Measurements from ENCODE around the gene MCM9. TPM values are rescaled to one million over a fixed set of nuclear protein-coding genes. Genes with fewer than 3 reads are reported as not detected.

The MCM9 gene
- total RNA-seq, 1 donor from 2014 or later: 10.1 TPM

DNA sequence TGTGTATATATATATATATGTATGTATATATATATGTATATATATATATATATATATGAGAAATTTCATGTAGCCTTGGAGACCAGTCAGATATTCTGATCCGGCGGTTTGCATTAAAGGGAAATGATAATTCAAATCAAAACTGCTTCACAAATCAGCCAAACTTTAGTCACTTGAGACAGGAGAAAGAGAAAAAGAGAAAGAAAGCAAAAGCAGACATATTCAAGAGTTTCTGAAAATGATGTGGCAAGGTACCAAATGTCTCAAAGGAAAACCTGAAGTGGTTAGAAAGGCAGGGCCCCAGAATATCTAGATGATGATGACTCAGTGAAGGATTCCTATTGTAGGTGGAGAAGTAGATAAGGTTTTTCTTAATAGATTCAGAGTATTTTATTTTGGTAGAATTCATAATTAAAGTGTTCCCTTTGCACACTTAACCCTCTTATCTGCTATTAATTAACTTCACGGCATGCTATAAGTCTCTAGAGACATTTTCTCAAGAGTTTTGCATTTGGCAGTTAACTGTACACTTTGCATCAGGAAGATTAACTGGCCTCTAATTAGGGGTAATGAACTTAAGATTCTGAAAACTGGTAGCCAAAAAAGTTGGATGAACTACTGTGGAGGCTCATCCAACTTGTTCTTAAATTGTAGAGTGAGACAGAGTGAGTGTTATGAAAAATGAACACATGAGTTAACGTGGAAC, 91.1 kb downstream of the MCM9 start:
- peaks cover 3% of the 10 kb centered on the region for H3K4me1 Mint-ChIP-seq (ENCODE audit: low read depth, unreplicated experiment)
- Histone ChIP-seq H3K27me3 (ENCODE audit: insufficient read depth, low read length) (no peaks in the 10 kb centered on the region), H3K27ac (ENCODE audit: low read depth, low read length) (no peak overlapping the region), H3K4me3 (ENCODE audit: insufficient read depth, low read depth, low read length) (no peak overlapping the region), H3K4me2 (ENCODE audit: low read length) (no peak overlapping the region), H3K9me3 (ENCODE audit: insufficient read depth, low read depth, low read length) (no peaks in the 10 kb centered on the region), H4K20me1 (ENCODE audit: insufficient read depth, low read length) (no peaks in the 10 kb centered on the region), H3K36me3 (ENCODE audit: insufficient read depth, low read length) (no peaks in the 10 kb centered on the region), H3K9ac (ENCODE audit: low read length) (no peak overlapping the region), H2AFZ (ENCODE audit: low read depth, low read length) (no peak overlapping the region), H3K4me1 (ENCODE audit: insufficient read depth, low read length) (no peaks in the 10 kb centered on the region), H3K79me2 (ENCODE audit: insufficient read depth, low read length) (no peaks in the 10 kb centered on the region)
- H3K9me3 Mint-ChIP-seq (ENCODE audit: unreplicated experiment): no peaks in the 10 kb centered on the region
- peaks cover 13% of the 10 kb centered on the region for H3K36me3 Mint-ChIP-seq (ENCODE audit: low read depth, unreplicated experiment)
- no peak overlapping the region for H3K27ac Mint-ChIP-seq (ENCODE audit: unreplicated experiment)
- no peaks in the 10 kb centered on the region for H3K27me3 Mint-ChIP-seq (ENCODE audit: low read depth, unreplicated experiment)
- no peak for TF ChIP-seq EZH2 (IDR thresholded peaks at IDR 0.05; ENCODE audit: insufficient read depth, low read length)
- TF ChIP-seq, protein P1, sequence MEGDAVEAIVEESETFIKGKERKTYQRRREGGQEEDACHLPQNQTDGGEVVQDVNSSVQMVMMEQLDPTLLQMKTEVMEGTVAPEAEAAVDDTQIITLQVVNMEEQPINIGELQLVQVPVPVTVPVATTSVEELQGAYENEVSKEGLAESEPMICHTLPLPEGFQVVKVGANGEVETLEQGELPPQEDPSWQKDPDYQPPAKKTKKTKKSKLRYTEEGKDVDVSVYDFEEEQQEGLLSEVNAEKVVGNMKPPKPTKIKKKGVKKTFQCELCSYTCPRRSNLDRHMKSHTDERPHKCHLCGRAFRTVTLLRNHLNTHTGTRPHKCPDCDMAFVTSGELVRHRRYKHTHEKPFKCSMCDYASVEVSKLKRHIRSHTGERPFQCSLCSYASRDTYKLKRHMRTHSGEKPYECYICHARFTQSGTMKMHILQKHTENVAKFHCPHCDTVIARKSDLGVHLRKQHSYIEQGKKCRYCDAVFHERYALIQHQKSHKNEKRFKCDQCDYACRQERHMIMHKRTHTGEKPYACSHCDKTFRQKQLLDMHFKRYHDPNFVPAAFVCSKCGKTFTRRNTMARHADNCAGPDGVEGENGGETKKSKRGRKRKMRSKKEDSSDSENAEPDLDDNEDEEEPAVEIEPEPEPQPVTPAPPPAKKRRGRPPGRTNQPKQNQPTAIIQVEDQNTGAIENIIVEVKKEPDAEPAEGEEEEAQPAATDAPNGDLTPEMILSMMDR (IDR thresholded peaks at IDR 0.05; ENCODE audit: insufficient read depth, low read depth, low read length): no peak
- DNase-seq (ENCODE audit: low read depth): peak; percentile 60
- no peak overlapping the region for H3K4me3 Mint-ChIP-seq (ENCODE audit: unreplicated experiment)
- FAIRE-seq: no peak

DNA sequence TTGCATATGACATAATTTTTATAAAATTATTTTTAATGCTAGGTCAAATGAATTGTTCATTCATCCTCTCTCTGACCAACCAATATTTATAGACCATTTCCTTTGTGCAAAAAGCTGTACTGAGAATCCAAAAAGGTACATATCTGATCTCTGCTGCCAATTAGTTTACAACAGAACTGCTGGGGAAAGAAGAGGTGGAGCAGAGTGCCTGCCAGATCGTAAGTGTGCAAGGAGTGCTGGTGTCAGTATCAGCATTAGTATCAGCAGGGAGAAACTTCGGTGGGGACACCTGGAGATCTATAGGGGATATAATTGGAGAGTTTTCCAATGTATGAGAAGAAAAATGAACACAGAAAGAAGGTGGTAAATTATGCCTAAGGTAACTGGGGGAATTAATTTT, 104.3 kb downstream of the MCM9 start:
- H2AFZ ChIP-seq (ENCODE audit: low read depth, low read length): no peak overlapping the region
- TF ChIP-seq, protein P1 (IDR thresholded peaks at IDR 0.05; ENCODE audit: insufficient read depth, low read depth, low read length): no peak
- no peak for TF ChIP-seq EZH2 (IDR thresholded peaks at IDR 0.05; ENCODE audit: insufficient read depth, low read length)
- DNase-seq (ENCODE audit: low read depth) (no peak), FAIRE-seq (no peak)
- H3K79me2 ChIP-seq (ENCODE audit: insufficient read depth, low read length): no peaks in the 10 kb centered on the region
- no peaks in the 10 kb centered on the region for H3K36me3 Mint-ChIP-seq (ENCODE audit: low read depth, unreplicated experiment)
- no peaks in the 10 kb centered on the region for H3K27me3 Mint-ChIP-seq (ENCODE audit: low read depth, unreplicated experiment)
- no peak overlapping the region for H3K27ac ChIP-seq (ENCODE audit: low read depth, low read length)
- no peak overlapping the region for H3K4me2 ChIP-seq (ENCODE audit: low read length)
- no peaks in the 10 kb centered on the region for H3K27me3 ChIP-seq (ENCODE audit: insufficient read depth, low read length)
- no peak overlapping the region for H3K4me3 Mint-ChIP-seq (ENCODE audit: unreplicated experiment)
- H3K4me3 ChIP-seq (ENCODE audit: insufficient read depth, low read depth, low read length): no peak overlapping the region
- no peaks in the 10 kb centered on the region for H3K9me3 ChIP-seq (ENCODE audit: insufficient read depth, low read depth, low read length)
- H3K9ac ChIP-seq (ENCODE audit: low read length): no peak overlapping the region
- H3K36me3 ChIP-seq (ENCODE audit: insufficient read depth, low read length): peaks cover 3% of the 10 kb centered on the region
- no peaks in the 10 kb centered on the region for H3K4me1 ChIP-seq (ENCODE audit: insufficient read depth, low read length)
- no peaks in the 10 kb centered on the region for H3K4me1 Mint-ChIP-seq (ENCODE audit: low read depth, unreplicated experiment)
- H3K9me3 Mint-ChIP-seq (ENCODE audit: unreplicated experiment): peaks cover 3% of the 10 kb centered on the region
- no peaks in the 10 kb centered on the region for H4K20me1 ChIP-seq (ENCODE audit: insufficient read depth, low read length)
- no peak overlapping the region for H3K27ac Mint-ChIP-seq (ENCODE audit: unreplicated experiment)

DNA sequence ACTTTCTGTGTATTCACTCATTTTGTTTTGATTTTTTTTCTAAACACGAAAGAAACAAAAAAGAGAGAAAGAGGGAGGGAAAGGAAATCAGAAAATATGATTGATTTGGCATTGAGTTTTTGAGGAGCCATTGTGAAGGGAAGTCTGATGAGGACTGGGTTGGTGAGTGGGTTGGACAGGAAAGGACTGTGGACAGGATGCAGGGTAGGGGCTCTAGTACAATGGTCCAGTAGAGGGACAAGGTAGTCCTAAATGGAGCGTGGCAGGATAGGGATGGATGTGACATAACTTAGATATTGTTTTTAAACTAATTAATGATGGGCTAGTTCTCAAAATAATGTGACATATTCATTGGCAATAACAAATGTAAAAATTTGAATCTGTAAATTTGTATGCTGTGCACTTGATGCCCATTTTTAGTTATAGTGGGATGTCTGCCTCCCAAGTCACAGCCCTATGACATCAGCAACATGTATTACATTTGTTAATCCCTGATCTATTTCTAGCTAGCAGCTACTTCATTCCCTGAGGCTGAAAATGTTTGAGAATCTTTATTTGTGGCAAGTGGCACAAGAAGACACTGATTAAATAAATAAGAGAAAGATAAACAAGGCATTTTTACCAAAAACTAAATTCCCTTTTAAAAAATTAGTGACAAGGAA, 105.0 kb downstream of the MCM9 start:
- no peaks in the 10 kb centered on the region for H3K79me2 ChIP-seq (ENCODE audit: insufficient read depth, low read length)
- Mint-ChIP-seq H3K36me3 (ENCODE audit: low read depth, unreplicated experiment) (no peaks in the 10 kb centered on the region), H3K27me3 (ENCODE audit: low read depth, unreplicated experiment) (no peaks in the 10 kb centered on the region), H3K4me1 (ENCODE audit: low read depth, unreplicated experiment) (no peaks in the 10 kb centered on the region), H3K4me3 (ENCODE audit: unreplicated experiment) (no peak overlapping the region), H3K27ac (ENCODE audit: unreplicated experiment) (no peak overlapping the region), H3K9me3 (ENCODE audit: unreplicated experiment) (no peaks in the 10 kb centered on the region)
- no peaks in the 10 kb centered on the region for H3K9me3 ChIP-seq (ENCODE audit: insufficient read depth, low read depth, low read length)
- DNase-seq (ENCODE audit: low read depth) (no peak), FAIRE-seq (no peak)
- H3K9ac ChIP-seq (ENCODE audit: low read length): no peak overlapping the region
- peaks cover 4% of the 10 kb centered on the region for H3K36me3 ChIP-seq (ENCODE audit: insufficient read depth, low read length)
- H3K4me2 ChIP-seq (ENCODE audit: low read length): no peak overlapping the region
- H3K4me1 ChIP-seq (ENCODE audit: insufficient read depth, low read length): no peaks in the 10 kb centered on the region
- TF ChIP-seq EZH2 (IDR thresholded peaks at IDR 0.05; ENCODE audit: insufficient read depth, low read length): no peak
- TF ChIP-seq, protein P1 (IDR thresholded peaks at IDR 0.05; ENCODE audit: insufficient read depth, low read depth, low read length): no peak
- no peak overlapping the region for H3K27ac ChIP-seq (ENCODE audit: low read depth, low read length)
- no peak overlapping the region for H2AFZ ChIP-seq (ENCODE audit: low read depth, low read length)
- no peaks in the 10 kb centered on the region for H4K20me1 ChIP-seq (ENCODE audit: insufficient read depth, low read length)
- H3K4me3 ChIP-seq (ENCODE audit: insufficient read depth, low read depth, low read length): no peak overlapping the region
- no peaks in the 10 kb centered on the region for H3K27me3 ChIP-seq (ENCODE audit: insufficient read depth, low read length)

Measured in astrocyte (in vitro differentiated cells and primary cell).